Upper lobe of left lung (tissue), 4 donors: ENCODE data around the gene C1orf159.

Experiments
- CTCF ChIP-seq, 6 experiments: fragments of 450-650 bp in 4 of 6; fragments of 200-600 bp in 2 of 6; sonication (generic) in 2 of 6; IDR thresholded peaks; one replicate each; pipeline ENCODE4 v1.5.1; 2016 to 2019; ENCODE audit warnings: antibody characterized with exemption in 6 of 6
- EP300 ChIP-seq, 4 donors: sonication (generic); formaldehyde crosslinking; IDR thresholded peaks; one replicate each; pipeline ENCODE4 v1.5.1; 2017; ENCODE audit warnings: antibody characterized with exemption in 4 of 4, control low read depth in 2 of 4

- TF ChIP-seq CTCF (IDR thresholded peaks at IDR 0.05) (no peak), EP300 (IDR thresholded peaks at IDR 0.05) (no peak)
Observed at GRCh38 chr1:1127551-1128451, 11.9 kb upstream of the C1orf159 start.
